GM23338 (cell line): ENCODE results near the gene MLLT10. TPM values are rescaled to one million over a fixed set of nuclear protein-coding genes. Genes with fewer than 3 reads are reported as not detected.
A peak's percentile ranks its signal among the peaks of the same experiment; 100 is the strongest.

Source experiments
- ATAC-seq: fragments of 200-7000 bp; cut with Tn5 transposase; 3 replicates; pipeline ENCODE4 v1.9.1; 2020
- DNase-seq: peaks from one replicate; pipeline ENCODE4 v3.0.0-alpha.2; 2015; ENCODE audit warnings: low spot score
- H2AFZ ChIP-seq: fragments of 200-600 bp; sonication (generic); 2 replicates; pipeline ENCODE4 v1.8.0; 2016; ENCODE audit warnings: antibody characterized with exemption, mild to moderate bottlenecking, moderate library complexity
- H3F3A ChIP-seq: fragments of 200-600 bp; sonication (generic); replicated peaks from 2 replicates; pipeline ENCODE4 v1.8.0; 2017; ENCODE audit warnings: antibody characterized with exemption, mixed run types, low read depth
- H3K27ac ChIP-seq: fragments of 200-600 bp; sonication (generic); 2 replicates; pipeline ENCODE4 v1.6.1; 2016; ENCODE audit warnings: low read depth
- H3K27me3 ChIP-seq: fragments of 200-600 bp; sonication (generic); 2 replicates; pipeline ENCODE4 v1.8.0; 2016; ENCODE audit warnings: mild to moderate bottlenecking, mixed run types, moderate library complexity; ENCODE audit not compliant: insufficient read depth
- H3K36me3 ChIP-seq: fragments of 200-600 bp; sonication (generic); 2 replicates; pipeline ENCODE4 v1.8.0; 2016; ENCODE audit warnings: mild to moderate bottlenecking; ENCODE audit not compliant: insufficient read depth
- H3K4me1 ChIP-seq: fragments of 200-600 bp; sonication (generic); 2 replicates; pipeline ENCODE4 v1.8.0; 2016; ENCODE audit warnings: mild to moderate bottlenecking, moderate library complexity; ENCODE audit not compliant: insufficient read depth
- H3K4me2 ChIP-seq: fragments of 200-600 bp; sonication (generic); 2 replicates; pipeline ENCODE4 v1.7.1; 2017; ENCODE audit warnings: mixed run types
- H3K4me3 ChIP-seq: fragments of 200-600 bp; sonication (generic); 2 replicates; pipeline ENCODE4 v1.6.1; 2016; ENCODE audit warnings: mixed run types
- H3K79me2 ChIP-seq: fragments of 200-600 bp; sonication (generic); replicated peaks from 2 replicates; pipeline ENCODE4 v1.8.0; 2017; ENCODE audit warnings: mild to moderate bottlenecking; ENCODE audit not compliant: insufficient read depth
- H3K9me2 ChIP-seq: fragments of 200-600 bp; sonication (generic); 2 replicates; pipeline ENCODE4 v1.8.0; 2017; ENCODE audit not compliant: insufficient read depth
- H4K20me1 ChIP-seq: fragments of 200-600 bp; sonication (generic); replicated peaks from 2 replicates; pipeline ENCODE4 v1.8.0; 2017; ENCODE audit warnings: mild to moderate bottlenecking; ENCODE audit not compliant: insufficient read depth
- H3K27ac Mint-ChIP-seq: 2 replicates; pipeline ENCODE4 v1.8.0; 2020; ENCODE audit warnings: inconsistent platforms, mild to moderate bottlenecking, moderate library complexity, mixed read lengths
- H3K27me3 Mint-ChIP-seq: 3 replicates; pipeline ENCODE4 v1.8.0; 2022; ENCODE audit warnings: low read depth, mild to moderate bottlenecking, moderate library complexity, mixed read lengths, inconsistent platforms; ENCODE audit not compliant: insufficient read depth, poor library complexity
- H3K36me3 Mint-ChIP-seq: 3 replicates; pipeline ENCODE4 v1.8.0; 2021; ENCODE audit warnings: low read depth, mild to moderate bottlenecking, inconsistent platforms, moderate library complexity, mixed read lengths
- H3K4me1 Mint-ChIP-seq: 3 replicates; pipeline ENCODE4 v1.8.0; 2020; ENCODE audit warnings: mild to moderate bottlenecking, inconsistent platforms, mixed read lengths
- H3K4me3 Mint-ChIP-seq: 3 replicates; pipeline ENCODE4 v1.8.0; 2021; ENCODE audit warnings: moderate library complexity, mild to moderate bottlenecking, inconsistent platforms, mixed read lengths
- H3K9me3 Mint-ChIP-seq: 3 replicates; pipeline ENCODE4 v1.8.0; 2020; ENCODE audit warnings: moderate library complexity, mild to moderate bottlenecking, inconsistent platforms, mixed read lengths
- CREB1 ChIP-seq: fragments of 250-450 bp; sonication (Bioruptor Pico); IDR thresholded peaks from 2 replicates; pipeline ENCODE4 v1.5.0; 2020; ENCODE audit warnings: low read depth, mild to moderate bottlenecking, moderate library complexity
- CTCF ChIP-seq, 2 experiments: fragments of 200-600 bp in 1 of 2; sonication (generic) in 1 of 2; conservative IDR thresholded peaks; 2 replicates each; pipeline versions ENCODE4 v1.5.1 to v1.6.1; 2016 to 2017; ENCODE audit warnings: antibody characterized with exemption in 2 of 2, low read depth in 2 of 2, mild to moderate bottlenecking in 2 of 2, moderate library complexity in 1 of 2
- ETS1 ChIP-seq: IDR thresholded peaks from 2 replicates; pipeline ENCODE4 v1.6.1; 2016; ENCODE audit warnings: antibody characterized with exemption
- EZH2 ChIP-seq: fragments of 200-600 bp; sonication (generic); IDR thresholded peaks from one replicate; pipeline ENCODE4 v1.8.0; 2017; ENCODE audit warnings: antibody characterized with exemption, mild to moderate bottlenecking, low read depth; ENCODE audit not compliant: unreplicated experiment
- EZH2phosphoT487 ChIP-seq: fragments of 200-600 bp; sonication (generic); IDR thresholded peaks from one replicate; pipeline ENCODE4 v1.8.1; 2018; ENCODE audit warnings: antibody characterized with exemption; ENCODE audit not compliant: unreplicated experiment
- JUNB ChIP-seq: IDR thresholded peaks from one replicate; pipeline ENCODE4 v1.6.1; 2016; ENCODE audit warnings: antibody characterized with exemption; ENCODE audit not compliant: unreplicated experiment
- NANOG ChIP-seq: IDR thresholded peaks from 2 replicates; pipeline ENCODE4 v1.6.1; 2016; ENCODE audit warnings: antibody characterized with exemption, borderline replicate concordance
- POLR2AphosphoS5 ChIP-seq: IDR thresholded peaks from 2 replicates; pipeline ENCODE4 v1.6.1; 2016; ENCODE audit warnings: antibody characterized with exemption, low read depth
- REST ChIP-seq: IDR thresholded peaks from one replicate; pipeline ENCODE4 v1.6.1; 2018; ENCODE audit warnings: antibody characterized with exemption; ENCODE audit not compliant: unreplicated experiment
- STAT1 ChIP-seq: IDR thresholded peaks from one replicate; pipeline ENCODE4 v1.6.1; 2016; ENCODE audit warnings: antibody characterized with exemption; ENCODE audit not compliant: unreplicated experiment
- ZNF114 ChIP-seq: fragments of 250-450 bp; sonication (Bioruptor Pico); IDR thresholded peaks from 2 replicates; pipeline ENCODE4 v1.5.0; 2020; ENCODE audit warnings: mild to moderate bottlenecking, moderate library complexity
- ZNF331 ChIP-seq: fragments of 250-450 bp; sonication (Bioruptor Pico); IDR thresholded peaks from 2 replicates; pipeline ENCODE4 v1.5.0; 2020; ENCODE audit warnings: low read depth, mild to moderate bottlenecking, moderate library complexity
- ZNF462 ChIP-seq: fragments of 250-450 bp; sonication (Bioruptor Pico); IDR thresholded peaks from 2 replicates; pipeline ENCODE4 v1.5.0; 2020; ENCODE audit warnings: mild to moderate bottlenecking, moderate library complexity
- polyA plus RNA-seq: library from polyadenylated mRNA; unstranded; fragments of >200 nt; fragmentation: Nextera tagmentation; extraction: Ambion mirVana; gene quantifications from 2 replicates; pipeline ENCODE4 v1.2.1, GENCODE V29; 2016
- total RNA-seq: library from RNA; depleted of rRNA; stranded (reverse); fragments of >200 nt; shearing (Covaris generic); gene quantifications from 2 replicates; pipeline ENCODE4 v1.2.3, GENCODE V29; 2014

The MLLT10 gene
- total and polyA plus RNA-seq, 2 experiments from 2014 or later, result 28.8 to 55.4 TPM

- Histone ChIP-seq H3K9me2 (no peaks in the 10 kb centered on the region), H2AFZ (no peak overlapping the region), H3K4me3 (no peak overlapping the region), H3K27me3 (no peaks in the 10 kb centered on the region), H3K36me3 (peaks cover 52% of the 10 kb centered on the region), H4K20me1 (peaks cover 26% of the 10 kb centered on the region), H3F3A (0 out of 2 replicates have a peak, but pooled peaks cover 6% of the 10 kb centered on the region), H3K4me1 (no peaks in the 10 kb centered on the region), H3K27ac (peak overlapping the region; percentile 32; the same call in 1 of the 2 replicates), H3K4me2 (no peak overlapping the region), H3K79me2 (peaks cover 99% of the 10 kb centered on the region)
- no peak for TF ChIP-seq NANOG
- no peak for TF ChIP-seq ETS1
- no peak for TF ChIP-seq ZNF462
- no peak for TF ChIP-seq REST
- no peak for TF ChIP-seq ZNF114
- TF ChIP-seq STAT1, result no peak
- no peak for TF ChIP-seq CTCF (conservative IDR thresholded peaks at IDR 0.05; ENCODE audit: low read depth in 2 of 2)
- no peak for TF ChIP-seq POLR2AphosphoS5
- no peak for TF ChIP-seq EZH2
- no peak for TF ChIP-seq ZNF331 (CRISPR knock-in tag)
- TF ChIP-seq CREB1 (CRISPR knock-in tag), result no peak
- no peak for TF ChIP-seq EZH2phosphoT487
- no peak for TF ChIP-seq JUNB
- Mint-ChIP-seq H3K27me3 (no peaks in the 10 kb centered on the region), H3K27ac (no peak overlapping the region), H3K4me1 (no peaks in the 10 kb centered on the region), H3K36me3 (peaks cover 82% of the 10 kb centered on the region), H3K9me3 (no peaks in the 10 kb centered on the region), H3K4me3 (no peak overlapping the region)
- ATAC-seq (no peak), DNase-seq (no peak)
Observed at GRCh38 chr10:21547246-21547645, 13.2 kb downstream of the MLLT10 start.
